Neural crest cell (in vitro differentiated cells): ENCODE measurements around the gene FBXW5. TPM values are rescaled to one million over a fixed set of nuclear protein-coding genes. Genes with fewer than 3 reads are reported as not detected.

Experiments used
- DNase-seq: peaks from one replicate; pipeline ENCODE4 v3.0.0; 2021; ENCODE audit warnings: low read depth, mixed read lengths, low spot score
- H3K27ac Mint-ChIP-seq: one replicate; pipeline ENCODE4 v1.8.0; 2021; ENCODE audit warnings: mild to moderate bottlenecking, mixed read lengths; ENCODE audit not compliant: unreplicated experiment
- H3K27me3 Mint-ChIP-seq: 2 replicates; pipeline ENCODE4 v1.8.0; 2021; ENCODE audit warnings: low read depth, mild to moderate bottlenecking, mixed read lengths
- H3K36me3 Mint-ChIP-seq: 2 replicates; pipeline ENCODE4 v1.8.0; 2021; ENCODE audit warnings: low read depth, mild to moderate bottlenecking, mixed read lengths
- H3K4me1 Mint-ChIP-seq: 2 replicates; pipeline ENCODE4 v1.8.0; 2021; ENCODE audit warnings: mixed read lengths
- H3K4me3 Mint-ChIP-seq: one replicate; pipeline ENCODE4 v1.8.0; 2021; ENCODE audit warnings: mild to moderate bottlenecking, mixed read lengths
- H3K9me3 Mint-ChIP-seq: 2 replicates; pipeline ENCODE4 v1.8.0; 2021; ENCODE audit warnings: mixed read lengths
- CTCF ChIP-seq: fragments of 200-600 bp; sonication (generic); conservative IDR thresholded peaks from 2 replicates; pipeline ENCODE4 v1.5.0; 2021; ENCODE audit warnings: antibody characterized with exemption, mild to moderate bottlenecking
- total RNA-seq: library from RNA; stranded (reverse); gene quantifications from 2 replicates; pipeline ENCODE4 v1.2.1, GENCODE V29; 2021

Gene FBXW5
- total RNA-seq, 1 donor from 2014 or later = 81.2 TPM

GRCh38 chr9:136962163-136962562 is 17.6 kb upstream of the FBXW5 start:
- no peak for TF ChIP-seq CTCF
- no peaks in the 10 kb centered on the region for H3K27me3 Mint-ChIP-seq
- H3K4me1 Mint-ChIP-seq = peaks cover 16% of the 10 kb centered on the region
- no peaks in the 10 kb centered on the region for H3K9me3 Mint-ChIP-seq
- no peak overlapping the region for H3K27ac Mint-ChIP-seq
- no peak overlapping the region for H3K4me3 Mint-ChIP-seq
- no peak for DNase-seq
- H3K36me3 Mint-ChIP-seq = no peaks in the 10 kb centered on the region

- H3K27me3 Mint-ChIP-seq = no peaks in the 10 kb centered on the region
- H3K27ac Mint-ChIP-seq = peak overlapping the region; percentile 12
- no peak for TF ChIP-seq CTCF
- H3K36me3 Mint-ChIP-seq = no peaks in the 10 kb centered on the region
- no peak overlapping the region for H3K4me3 Mint-ChIP-seq
- peaks cover 4% of the 10 kb centered on the region for H3K9me3 Mint-ChIP-seq
- peaks cover 15% of the 10 kb centered on the region for H3K4me1 Mint-ChIP-seq
- no peak for DNase-seq
These were observed 16.9 kb upstream of the FBXW5 start for GRCh38 chr9:136961279-136962065.

GRCh38 chr9:136960938-136961275 is 16.4 kb upstream of the FBXW5 start:
- Mint-ChIP-seq H3K9me3 (peaks cover 7% of the 10 kb centered on the region), H3K4me1 (peaks cover 10% of the 10 kb centered on the region), H3K27me3 (no peaks in the 10 kb centered on the region), H3K4me3 (no peak overlapping the region), H3K27ac (no peak overlapping the region), H3K36me3 (no peaks in the 10 kb centered on the region)
- no peak for TF ChIP-seq CTCF
- DNase-seq = no peak

GRCh38 chr9:136960212-136960937 is 15.8 kb upstream of the FBXW5 start:
- Mint-ChIP-seq H3K36me3 (no peaks in the 10 kb centered on the region), H3K9me3 (peaks cover 7% of the 10 kb centered on the region), H3K4me3 (no peak overlapping the region), H3K27me3 (no peaks in the 10 kb centered on the region), H3K27ac (no peak overlapping the region), H3K4me1 (peaks cover 6% of the 10 kb centered on the region)
- DNase-seq = no peak
- no peak for TF ChIP-seq CTCF

- DNase-seq = no peak
- Mint-ChIP-seq H3K4me3 (no peak overlapping the region), H3K27me3 (no peaks in the 10 kb centered on the region), H3K36me3 (no peaks in the 10 kb centered on the region), H3K4me1 (peaks cover 6% of the 10 kb centered on the region), H3K27ac (no peak overlapping the region), H3K9me3 (peaks cover 7% of the 10 kb centered on the region)
- no peak for TF ChIP-seq CTCF
These were observed 14.6 kb upstream of the FBXW5 start for GRCh38 chr9:136958898-136959850.
